Fibroblast of lung (primary cell): Measurements from ENCODE around the gene MRPS10. TPM values are rescaled to one million over a fixed set of nuclear protein-coding genes. Genes with fewer than 3 reads are reported as not detected.
A peak's percentile ranks its signal among the peaks of the same experiment; 100 is the strongest.

ENCODE experiments used
- DNase-seq, 2 donors: peaks; one replicate each; pipeline versions ENCODE4 v3.0.0 to v3.0.0-alpha.2; 2010; ENCODE audit warnings: low read depth in 2 of 2
- H2AFZ ChIP-seq: 2 replicates; pipeline ENCODE4 v1.5.1; 2012; ENCODE audit warnings: low read length, control low read depth, inconsistent platforms
- H3K27ac ChIP-seq: 2 replicates; pipeline ENCODE4 v1.5.1; 2011; ENCODE audit warnings: low read length, control low read depth; ENCODE audit not compliant: insufficient read depth
- H3K27me3 ChIP-seq: 2 replicates; pipeline ENCODE4 v1.5.1; 2011; ENCODE audit warnings: mild to moderate bottlenecking, low read length; ENCODE audit not compliant: control insufficient read depth, insufficient read depth
- H3K36me3 ChIP-seq: 2 replicates; pipeline ENCODE4 v1.5.1; 2011; ENCODE audit warnings: low read length; ENCODE audit not compliant: control insufficient read depth, insufficient read depth
- H3K4me1 ChIP-seq: 2 replicates; pipeline ENCODE4 v1.5.1; 2011; ENCODE audit warnings: low read length; ENCODE audit not compliant: control insufficient read depth, insufficient read depth; ENCODE audit errors: extremely low read depth
- H3K4me2 ChIP-seq: 2 replicates; pipeline ENCODE4 v1.5.1; 2011; ENCODE audit warnings: low read length, control low read depth; ENCODE audit not compliant: insufficient read depth; ENCODE audit errors: extremely low read depth
- H3K4me3 ChIP-seq, 4 experiments: fragments of 200-600 bp in 1 of 4; sonication (generic) in 1 of 4; replicated peaks in 1 of 4; 2 replicates each; pipeline ENCODE4 v1.5.1; 2011 to 2016; ENCODE audit warnings: low read length in 4 of 4, low read depth in 3 of 4, mild to moderate bottlenecking in 3 of 4, control low read depth in 2 of 4, inconsistent platforms in 1 of 4, mixed read lengths in 1 of 4; ENCODE audit not compliant: insufficient read depth in 1 of 4; ENCODE audit errors: control extremely low read depth in 1 of 4
- H3K79me2 ChIP-seq: 2 replicates; pipeline ENCODE4 v1.5.1; 2012; ENCODE audit warnings: mild to moderate bottlenecking, low read length, inconsistent platforms; ENCODE audit not compliant: control insufficient read depth, insufficient read depth
- H3K9ac ChIP-seq: 2 replicates; pipeline ENCODE4 v1.5.1; 2011; ENCODE audit warnings: mild to moderate bottlenecking, low read length, control low read depth; ENCODE audit not compliant: insufficient read depth
- H3K9me3 ChIP-seq: 2 replicates; pipeline ENCODE4 v1.5.1; 2012; ENCODE audit warnings: low read depth, low read length; ENCODE audit not compliant: control insufficient read depth, insufficient read depth
- H4K20me1 ChIP-seq: 2 replicates; pipeline ENCODE4 v1.5.1; 2011; ENCODE audit warnings: low read length; ENCODE audit not compliant: control insufficient read depth, insufficient read depth; ENCODE audit errors: extremely low read depth
- EZH2 ChIP-seq: IDR thresholded peaks from 2 replicates; pipeline ENCODE4 v1.5.1; 2012; ENCODE audit warnings: low read length, control low read depth, mild to moderate bottlenecking; ENCODE audit errors: missing control alignments
- polyA minus RNA-seq: library from RNA; depleted of rRNA, polyadenylated mRNA; stranded (reverse); fragments of >200 nt; gene quantifications from 2 replicates; pipeline ENCODE4 v1.2.3, GENCODE V29; 2011; ENCODE audit warnings: low replicate concordance
- polyA plus RNA-seq, 2 donors: library from polyadenylated mRNA; depleted of rRNA in 1 of 2; stranded (reverse) in 1 of 2; unstranded in 1 of 2; fragments of >200 nt; gene quantifications; 2 replicates each; pipeline ENCODE4 v1.2.1, GENCODE V29; 2011 to 2012; ENCODE audit warnings: missing spikeins in 1 of 2
- total RNA-seq: library from RNA; depleted of rRNA; stranded (reverse); fragments of >200 nt; gene quantifications from 2 replicates; pipeline ENCODE4 v1.2.1, GENCODE V29; 2014
- TF ChIP-seq, protein P1 (sequence below), 2 donors: IDR thresholded peaks in 1 of 2; conservative IDR thresholded peaks in 1 of 2; 1 replicate in 1 of 2; 2 replicates in 1 of 2; pipeline ENCODE4 v1.5.1; 2011 to 2012; ENCODE audit warnings: low read length in 2 of 2, control low read depth in 1 of 2, inconsistent platforms in 1 of 2, low read depth in 1 of 2, mild to moderate bottlenecking in 1 of 2

MRPS10 gene
- 46.5 and 67.5 TPM in 2 replicates for total RNA-seq
- 70.9 and 74.1 TPM in 2 replicates for polyA plus RNA-seq
- 42.4 and 44.4 TPM in 2 replicates for polyA plus RNA-seq (2012)
- polyA minus RNA-seq = 2.0 and 4.2 TPM in 2 replicates

DNA sequence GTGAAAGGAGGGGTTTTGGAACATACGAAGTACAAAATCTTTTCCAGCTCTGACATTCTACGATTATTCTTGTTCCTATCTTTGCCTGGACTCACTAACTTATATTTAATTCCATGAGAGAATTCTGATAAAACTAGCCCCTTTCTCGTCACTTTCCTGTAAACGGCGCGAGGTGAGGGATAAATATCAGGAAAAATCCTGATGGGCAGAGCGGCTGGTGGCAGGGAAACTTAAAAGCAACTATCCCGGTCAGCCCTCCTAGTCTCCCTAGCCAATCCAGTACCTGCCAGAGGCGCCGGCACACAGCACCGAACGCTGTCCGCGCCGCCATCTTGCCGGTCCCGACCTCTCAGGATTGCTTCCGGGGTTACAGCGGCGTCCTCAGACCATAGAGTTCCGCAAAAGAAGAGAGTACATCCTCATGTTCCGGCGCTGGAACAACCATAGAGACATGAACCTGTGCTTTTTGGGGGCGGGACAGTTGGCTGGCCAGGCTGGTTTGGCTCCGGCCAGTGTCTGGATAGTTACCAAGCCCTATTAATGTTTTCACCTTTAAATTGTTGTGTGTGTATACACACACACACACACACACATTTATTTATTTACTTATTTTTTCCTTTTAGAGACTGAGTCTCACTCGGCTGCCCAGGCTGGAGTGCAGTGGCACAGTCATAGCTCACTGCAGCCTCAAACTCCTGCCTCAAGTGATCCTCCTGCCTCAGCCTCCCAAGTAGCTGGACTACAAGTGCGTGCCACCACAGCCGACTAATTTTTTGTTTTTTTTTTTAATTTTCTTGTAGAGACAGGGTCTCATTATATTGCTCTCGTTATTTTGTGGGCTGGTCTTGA is at the start of gene MRPS10:
TSS of gene MRPS10 (minus strand) at position 343 of the 849 bp plus-strand sequence. CDS start at position 331, 12 bp downstream.
- TF ChIP-seq, protein P1, sequence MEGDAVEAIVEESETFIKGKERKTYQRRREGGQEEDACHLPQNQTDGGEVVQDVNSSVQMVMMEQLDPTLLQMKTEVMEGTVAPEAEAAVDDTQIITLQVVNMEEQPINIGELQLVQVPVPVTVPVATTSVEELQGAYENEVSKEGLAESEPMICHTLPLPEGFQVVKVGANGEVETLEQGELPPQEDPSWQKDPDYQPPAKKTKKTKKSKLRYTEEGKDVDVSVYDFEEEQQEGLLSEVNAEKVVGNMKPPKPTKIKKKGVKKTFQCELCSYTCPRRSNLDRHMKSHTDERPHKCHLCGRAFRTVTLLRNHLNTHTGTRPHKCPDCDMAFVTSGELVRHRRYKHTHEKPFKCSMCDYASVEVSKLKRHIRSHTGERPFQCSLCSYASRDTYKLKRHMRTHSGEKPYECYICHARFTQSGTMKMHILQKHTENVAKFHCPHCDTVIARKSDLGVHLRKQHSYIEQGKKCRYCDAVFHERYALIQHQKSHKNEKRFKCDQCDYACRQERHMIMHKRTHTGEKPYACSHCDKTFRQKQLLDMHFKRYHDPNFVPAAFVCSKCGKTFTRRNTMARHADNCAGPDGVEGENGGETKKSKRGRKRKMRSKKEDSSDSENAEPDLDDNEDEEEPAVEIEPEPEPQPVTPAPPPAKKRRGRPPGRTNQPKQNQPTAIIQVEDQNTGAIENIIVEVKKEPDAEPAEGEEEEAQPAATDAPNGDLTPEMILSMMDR (conservative IDR thresholded peaks at IDR 0.05 in 1 of 2, IDR thresholded peaks at IDR 0.05 in 1 of 2; ENCODE audit: low read depth in 1 of 2, low read length in 2 of 2) = no peak
- TF ChIP-seq EZH2 = no peak
- Histone ChIP-seq H3K36me3 (peaks cover 3% of the 10 kb centered on the region), H3K4me3 (peak within 1 kb of the TSS; percentile 79 to 100 (median 95)), H3K27ac (peak within 1 kb of the TSS; percentile 82), H2AFZ (peak within 1 kb of the TSS; percentile 62), H3K9me3 (no peaks in the 10 kb centered on the region), H3K4me1 (peaks cover 6% of the 10 kb centered on the region), H3K27me3 (no peaks in the 10 kb centered on the region), H3K9ac (peak within 1 kb of the TSS; percentile 75), H4K20me1 (no peaks in the 10 kb centered on the region), H3K79me2 (peaks cover 19% of the 10 kb centered on the region), H3K4me2 (peak within 1 kb of the TSS; percentile 71)
- peak; percentile 96 for DNase-seq

DNA sequence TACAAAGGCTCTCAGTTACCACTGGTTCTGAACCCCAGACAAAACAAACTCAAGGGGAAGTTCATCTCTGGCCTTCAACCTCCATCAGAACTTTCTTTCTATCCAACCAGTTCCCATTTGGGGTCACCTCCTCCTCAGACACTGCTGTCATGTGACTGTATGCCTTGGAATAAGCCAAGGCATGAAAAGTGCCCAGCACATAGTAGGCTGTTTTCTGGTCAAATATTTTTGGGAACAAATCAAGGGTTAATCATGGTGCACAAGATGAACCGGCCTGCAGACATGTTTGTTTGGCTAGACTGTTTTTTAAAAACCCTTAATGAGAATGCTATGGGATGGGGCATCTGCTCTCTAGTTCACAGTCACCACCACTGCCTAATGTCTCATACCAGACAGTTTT is 48.9 kb upstream of the MRPS10 start:
- Histone ChIP-seq H4K20me1 (no peaks in the 10 kb centered on the region), H3K9me3 (no peaks in the 10 kb centered on the region), H3K36me3 (peaks cover 18% of the 10 kb centered on the region), H2AFZ (no peak overlapping the region), H3K4me3 (no peak overlapping the region), H3K27me3 (no peaks in the 10 kb centered on the region), H3K79me2 (no peaks in the 10 kb centered on the region), H3K27ac (no peak overlapping the region), H3K9ac (no peak overlapping the region), H3K4me2 (no peak overlapping the region), H3K4me1 (no peaks in the 10 kb centered on the region)
- TF ChIP-seq, protein P1 (conservative IDR thresholded peaks at IDR 0.05 in 1 of 2, IDR thresholded peaks at IDR 0.05 in 1 of 2; ENCODE audit: low read depth in 1 of 2, low read length in 2 of 2) = no peak
- no peak for TF ChIP-seq EZH2
- DNase-seq = no peak

DNA sequence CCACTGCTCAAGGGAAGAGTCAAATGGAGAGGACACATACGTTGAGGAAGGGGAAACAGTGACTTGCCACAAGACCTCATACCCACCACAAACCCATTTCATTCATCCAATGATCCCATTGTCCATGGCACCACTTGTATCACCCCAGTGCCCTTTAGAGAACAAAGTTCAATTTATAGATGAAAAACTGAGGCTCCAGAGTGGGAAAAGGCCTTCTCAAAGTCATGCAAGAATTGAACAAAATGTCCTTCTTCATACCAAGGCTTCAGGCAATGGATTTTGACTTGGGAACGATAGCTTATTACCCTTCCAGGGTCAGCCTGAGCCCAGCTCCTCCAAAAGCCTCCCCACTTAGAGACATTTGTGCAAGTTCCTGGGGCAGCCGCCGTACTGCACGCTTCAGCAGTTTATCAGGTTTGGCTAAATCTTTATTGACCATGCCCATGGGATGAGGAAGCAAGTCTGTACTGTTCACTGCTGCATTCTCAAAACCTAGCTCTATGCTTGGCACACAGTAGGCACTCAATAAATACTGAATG is 47.3 kb upstream of the MRPS10 start:
- Histone ChIP-seq H3K9ac (no peak overlapping the region), H3K9me3 (no peaks in the 10 kb centered on the region), H3K4me1 (peaks cover 3% of the 10 kb centered on the region), H4K20me1 (no peaks in the 10 kb centered on the region), H3K27me3 (no peaks in the 10 kb centered on the region), H3K79me2 (no peaks in the 10 kb centered on the region), H3K36me3 (peaks cover 18% of the 10 kb centered on the region), H3K27ac (no peak overlapping the region), H3K4me2 (no peak overlapping the region), H3K4me3 (no peak overlapping the region), H2AFZ (no peak overlapping the region)
- TF ChIP-seq, protein P1 (conservative IDR thresholded peaks at IDR 0.05 in 1 of 2, IDR thresholded peaks at IDR 0.05 in 1 of 2; ENCODE audit: low read depth in 1 of 2, low read length in 2 of 2) = no peak
- TF ChIP-seq EZH2 = no peak
- DNase-seq = no peak
